CD14-positive monocyte (primary cell): ENCODE data around the gene MORC4. TPM values are rescaled to one million over a fixed set of nuclear protein-coding genes. Genes with fewer than 3 reads are reported as not detected.

ENCODE experiments used
- DNase-seq, 3 donors: peaks; one replicate each; pipeline ENCODE4 v3.0.0-alpha.2; 2011 to 2022
- H2AFZ ChIP-seq: 2 replicates; pipeline ENCODE4 v1.6.0; 2012; ENCODE audit warnings: mild to moderate bottlenecking, low read depth, low read length, inconsistent platforms; ENCODE audit not compliant: insufficient read depth, poor library complexity, severe bottlenecking
- H3K27ac ChIP-seq, 2 donors: 1 replicate in 1 of 2; 2 replicates in 1 of 2; pipeline ENCODE4 v1.5.1; 2012 to 2013; ENCODE audit warnings: low read length in 2 of 2, control low read depth in 1 of 2, inconsistent platforms in 1 of 2, low read depth in 1 of 2, mild to moderate bottlenecking in 1 of 2
- H3K27me3 ChIP-seq, 2 donors: one replicate each; pipeline versions ENCODE4 v1.6.0 to v1.6.1; 2011 to 2013; ENCODE audit warnings: low read length in 2 of 2; ENCODE audit not compliant: control insufficient read depth in 2 of 2, insufficient read depth in 2 of 2
- H3K36me3 ChIP-seq, 2 donors: replicated peaks in 1 of 2; 1 replicate in 1 of 2; 2 replicates in 1 of 2; pipeline versions ENCODE4 v1.5.1 to v1.6.1; 2012 to 2013; ENCODE audit warnings: low read length in 2 of 2, control low read depth in 1 of 2, inconsistent platforms in 1 of 2, mild to moderate bottlenecking in 1 of 2; ENCODE audit not compliant: insufficient read depth in 2 of 2, control insufficient read depth in 1 of 2
- H3K4me1 ChIP-seq, 2 donors: 1 replicate in 1 of 2; 2 replicates in 1 of 2; pipeline versions ENCODE4 v1.5.1 to v1.6.1; 2012 to 2013; ENCODE audit warnings: low read length in 2 of 2, control low read depth in 1 of 2, inconsistent platforms in 1 of 2, mild to moderate bottlenecking in 1 of 2, moderate library complexity in 1 of 2; ENCODE audit not compliant: insufficient read depth in 2 of 2, control insufficient read depth in 1 of 2
- H3K4me2 ChIP-seq: replicated peaks from 2 replicates; pipeline ENCODE3; 2012; ENCODE audit warnings: low read length, moderate library complexity, mild to moderate bottlenecking; ENCODE audit not compliant: poor library complexity, severe bottlenecking; ENCODE audit errors: extremely low read depth
- H3K4me3 ChIP-seq, 3 experiments: fragments of 200-600 bp in 1 of 3; sonication (generic) in 1 of 3; replicated peaks in 1 of 3; 1 replicate in 2 of 3; 2 replicates in 1 of 3; pipeline ENCODE4 v1.5.1; 2011 to 2013; ENCODE audit warnings: low read length in 3 of 3, mild to moderate bottlenecking in 3 of 3, control low read depth in 2 of 3, low read depth in 2 of 3, inconsistent platforms in 1 of 3, moderate library complexity in 1 of 3
- H3K79me2 ChIP-seq: 2 replicates; pipeline ENCODE4 v1.6.0; 2012; ENCODE audit warnings: mild to moderate bottlenecking, control low read depth, inconsistent platforms, low read length, moderate library complexity; ENCODE audit not compliant: insufficient read depth
- H3K9ac ChIP-seq: 2 replicates; pipeline ENCODE4 v1.6.0; 2017; ENCODE audit warnings: low read length, mild to moderate bottlenecking; ENCODE audit not compliant: insufficient read depth, poor library complexity, severe bottlenecking
- H3K9me3 ChIP-seq, 2 donors: replicated peaks in 1 of 2; 1 replicate in 1 of 2; 2 replicates in 1 of 2; pipeline versions ENCODE4 v1.5.1 to v1.6.1; 2012 to 2013; ENCODE audit warnings: low read length in 2 of 2, control low read depth in 1 of 2; ENCODE audit not compliant: control insufficient read depth in 1 of 2, insufficient read depth in 1 of 2
- H4K20me1 ChIP-seq: 2 replicates; pipeline ENCODE4 v1.6.0; 2012; ENCODE audit warnings: mild to moderate bottlenecking, low read length, control low read depth, moderate library complexity; ENCODE audit not compliant: insufficient read depth
- H3K27ac Mint-ChIP-seq, 7 donors: one replicate each; pipeline ENCODE4 v1.8.0; 2020; ENCODE audit warnings: mild to moderate bottlenecking in 7 of 7, mixed read lengths in 7 of 7, moderate library complexity in 6 of 7, inconsistent platforms in 2 of 7
- H3K27me3 Mint-ChIP-seq, 3 donors: one replicate each; pipeline ENCODE4 v1.8.0; 2021 to 2022; ENCODE audit warnings: low read depth in 3 of 3, mild to moderate bottlenecking in 3 of 3, mixed read lengths in 3 of 3, moderate library complexity in 3 of 3, inconsistent platforms in 1 of 3
- H3K36me3 Mint-ChIP-seq, 2 donors: one replicate each; pipeline ENCODE4 v1.8.0; 2020; ENCODE audit warnings: mixed read lengths in 2 of 2, inconsistent platforms in 1 of 2, mild to moderate bottlenecking in 1 of 2
- H3K4me1 Mint-ChIP-seq: one replicate; pipeline ENCODE4 v1.8.0; 2020; ENCODE audit warnings: mild to moderate bottlenecking, mixed read lengths
- H3K4me3 Mint-ChIP-seq, 2 donors: one replicate each; pipeline ENCODE4 v1.8.0; 2020; ENCODE audit warnings: mild to moderate bottlenecking in 2 of 2, mixed read lengths in 2 of 2, moderate library complexity in 1 of 2
- H3K9me3 Mint-ChIP-seq, 7 donors: one replicate each; pipeline ENCODE4 v1.8.0; 2020 to 2022; ENCODE audit warnings: mixed read lengths in 7 of 7, mild to moderate bottlenecking in 6 of 7, moderate library complexity in 6 of 7, inconsistent platforms in 2 of 7
- CTCF ChIP-seq: fragments of 200-600 bp; IDR thresholded peaks from one replicate; pipeline ENCODE4 v1.8.0; 2022; ENCODE audit warnings: antibody characterized with exemption, mild to moderate bottlenecking
- WGBS: methylation state at CpG from one replicate; pipeline ENCODE4 v1.1.5; 2013; ENCODE audit warnings: missing lambda C conversion rate; ENCODE audit not compliant: insufficient coverage; 5-methylcytosine and 5-hydroxymethylcytosine counted together
- intact Hi-C, 2 donors: fragments of 100-400 bp; cut with micrococcal nuclease; formaldehyde crosslinking; loops; one replicate each; pipeline versions ENCODE4 v1.15.0 to v1.15.1; 2023
- polyA plus RNA-seq, 3 donors: library from polyadenylated mRNA; depleted of rRNA in 1 of 3; unstranded in 2 of 3; stranded (reverse) in 1 of 3; fragments of 300-500 nt in 2 of 3; fragments of >200 nt in 1 of 3; fragmentation: Illumina TruSeq in 2 of 3; gene quantifications; 1 replicate in 2 of 3; 2 replicates in 1 of 3; pipeline ENCODE4 v1.2.3, GENCODE V29; 2012 to 2021

The MORC4 gene
- polyA plus RNA-seq, 3 donors = 0.06 to 0.23 (median 0.10) TPM

- Mint-ChIP-seq H3K4me1 (no peaks in the 10 kb centered on the region), H3K36me3 (no peaks in the 10 kb centered on the region), H3K4me3 (no peak overlapping the region), H3K27me3 (peaks cover 2 to 3% (median 2%) of the 10 kb centered on the region in 3 donors), H3K27ac (no peak overlapping the region), H3K9me3 (peaks cover 0 to 2% (median 0%) of the 10 kb centered on the region in 7 donors)
- no peaks in the 10 kb centered on the region for H3K27me3 ChIP-seq
- H2AFZ ChIP-seq = no peak overlapping the region
- H3K9ac ChIP-seq = no peak overlapping the region
- H3K4me3 ChIP-seq = no peak overlapping the region
- no peaks in the 10 kb centered on the region for H4K20me1 ChIP-seq
- no peak overlapping the region for H3K4me2 ChIP-seq
- no peaks in the 10 kb centered on the region for H3K4me1 ChIP-seq
- DNase-seq = no peak
- intact Hi-C loops = loop anchor here in 1 of 2 donors (10.0 kb wide), 1 partner anchor 995 kb away; no protein-coding TSS in a partner anchor
- TF ChIP-seq CTCF = no peak
- no peaks in the 10 kb centered on the region for H3K79me2 ChIP-seq
- WGBS = 100% methylated on average over 1 of the region's 1 CpG
- H3K36me3 ChIP-seq = no peaks in the 10 kb centered on the region
- no peak overlapping the region for H3K27ac ChIP-seq
- no peaks in the 10 kb centered on the region for H3K9me3 ChIP-seq
Observed at GRCh38 chrX:106899841-106900240, 100.2 kb downstream of the MORC4 start.

GRCh38 chrX:106899276-106899675, 100.7 kb downstream of the MORC4 start:
- WGBS = no CpG with 5 or more reads among the region's 2 CpGs
- intact Hi-C loops = loop anchor here in 1 of 2 donors (10.0 kb wide), 1 partner anchor 996 kb away; no protein-coding TSS in a partner anchor
- no peak overlapping the region for H3K27ac Mint-ChIP-seq
- no peak overlapping the region for H3K9ac ChIP-seq
- no peaks in the 10 kb centered on the region for H3K4me1 ChIP-seq
- H3K27me3 Mint-ChIP-seq = peaks cover 2 to 3% (median 2%) of the 10 kb centered on the region in 3 donors
- no peak overlapping the region for H2AFZ ChIP-seq
- no peaks in the 10 kb centered on the region for H3K36me3 Mint-ChIP-seq
- no peaks in the 10 kb centered on the region for H3K27me3 ChIP-seq
- no peak overlapping the region for H3K27ac ChIP-seq
- no peaks in the 10 kb centered on the region for H3K79me2 ChIP-seq
- no peak for TF ChIP-seq CTCF
- H3K4me1 Mint-ChIP-seq = no peaks in the 10 kb centered on the region
- H3K9me3 Mint-ChIP-seq = peaks cover 0 to 2% (median 0%) of the 10 kb centered on the region in 7 donors
- H3K9me3 ChIP-seq = no peaks in the 10 kb centered on the region
- no peak overlapping the region for H3K4me3 Mint-ChIP-seq
- DNase-seq = no peak
- H3K4me3 ChIP-seq = no peak overlapping the region
- H3K4me2 ChIP-seq = no peak overlapping the region
- no peaks in the 10 kb centered on the region for H3K36me3 ChIP-seq
- no peaks in the 10 kb centered on the region for H4K20me1 ChIP-seq
